Measurements from ENCODE around the gene CRYBA4. TPM values are rescaled to one million over a fixed set of nuclear protein-coding genes. Genes with fewer than 3 reads are reported as not detected.

CRYBA4 gene
- total RNA-seq, 4 donors from 2014 or later = not detected

DNA sequence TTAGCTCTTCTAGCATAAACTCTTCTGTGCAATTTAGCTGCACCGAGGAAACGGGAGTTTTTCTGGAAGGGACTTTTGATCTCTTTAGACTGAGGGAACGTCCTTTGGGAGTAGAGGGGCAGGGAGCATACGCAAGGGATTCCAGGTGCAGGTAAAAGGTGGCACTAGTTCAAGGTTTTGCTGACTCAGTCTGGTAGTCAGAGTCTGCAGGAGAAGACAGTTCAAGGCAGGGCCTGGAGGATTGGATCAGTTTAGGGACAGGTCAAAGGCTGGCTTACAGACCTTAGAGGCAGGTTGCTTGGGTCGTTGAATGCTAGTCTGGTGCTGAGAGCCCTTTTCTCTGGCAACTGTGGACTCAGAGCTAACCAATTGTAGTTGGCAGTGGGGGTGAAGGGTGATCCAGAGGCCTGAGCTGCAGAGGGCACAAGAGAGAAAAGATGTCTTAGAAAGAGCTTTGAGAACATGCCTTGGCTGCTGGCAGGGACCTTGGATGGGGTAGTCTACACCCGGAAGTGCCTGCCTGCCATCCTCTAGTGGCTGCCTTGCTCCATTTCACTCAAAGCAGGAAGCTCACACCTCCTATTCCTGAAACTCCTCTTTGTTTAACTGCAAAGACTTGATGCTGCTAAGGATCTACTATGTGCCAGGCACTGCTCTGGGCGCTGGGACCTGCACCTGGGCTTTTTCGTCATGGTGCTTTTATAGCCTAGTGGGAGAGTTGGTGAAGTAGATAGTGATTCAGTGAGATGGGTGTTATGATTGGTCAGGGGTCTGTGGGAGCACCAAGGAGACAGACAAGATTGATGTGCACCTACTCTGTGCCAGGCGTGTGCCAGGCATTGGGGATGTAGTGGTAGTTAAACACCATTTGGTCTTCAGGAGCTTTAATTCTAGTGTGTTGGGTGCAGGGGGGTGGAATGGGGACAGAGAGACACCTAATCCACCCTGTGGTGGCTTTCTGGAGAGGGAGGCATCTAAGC lies 52.7 kb downstream of the CRYBA4 start:
- Histone ChIP-seq H3K36me3 (no peaks in the 10 kb centered on the region), H3K27ac (peak overlapping the region; percentile 96), H3K4me1 (peaks cover 44% of the 10 kb centered on the region), H3K4me3 (peak overlapping the region; percentile 82), H3K9me3 (no peaks in the 10 kb centered on the region), H3K27me3 (no peaks in the 10 kb centered on the region)
- no peak for DNase-seq (ENCODE audit: low spot score in 2 of 2)
- TF ChIP-seq POLR2A (IDR thresholded peaks at IDR 0.05) (no peak), POLR2AphosphoS5 (IDR thresholded peaks at IDR 0.05) (no peak), EP300 (IDR thresholded peaks at IDR 0.05) (no peak)
- TF ChIP-seq, protein P1, sequence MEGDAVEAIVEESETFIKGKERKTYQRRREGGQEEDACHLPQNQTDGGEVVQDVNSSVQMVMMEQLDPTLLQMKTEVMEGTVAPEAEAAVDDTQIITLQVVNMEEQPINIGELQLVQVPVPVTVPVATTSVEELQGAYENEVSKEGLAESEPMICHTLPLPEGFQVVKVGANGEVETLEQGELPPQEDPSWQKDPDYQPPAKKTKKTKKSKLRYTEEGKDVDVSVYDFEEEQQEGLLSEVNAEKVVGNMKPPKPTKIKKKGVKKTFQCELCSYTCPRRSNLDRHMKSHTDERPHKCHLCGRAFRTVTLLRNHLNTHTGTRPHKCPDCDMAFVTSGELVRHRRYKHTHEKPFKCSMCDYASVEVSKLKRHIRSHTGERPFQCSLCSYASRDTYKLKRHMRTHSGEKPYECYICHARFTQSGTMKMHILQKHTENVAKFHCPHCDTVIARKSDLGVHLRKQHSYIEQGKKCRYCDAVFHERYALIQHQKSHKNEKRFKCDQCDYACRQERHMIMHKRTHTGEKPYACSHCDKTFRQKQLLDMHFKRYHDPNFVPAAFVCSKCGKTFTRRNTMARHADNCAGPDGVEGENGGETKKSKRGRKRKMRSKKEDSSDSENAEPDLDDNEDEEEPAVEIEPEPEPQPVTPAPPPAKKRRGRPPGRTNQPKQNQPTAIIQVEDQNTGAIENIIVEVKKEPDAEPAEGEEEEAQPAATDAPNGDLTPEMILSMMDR (IDR thresholded peaks at IDR 0.05) = no peak
- 66% methylated on average over 9 of the region's 9 CpGs for WGBS

DNA sequence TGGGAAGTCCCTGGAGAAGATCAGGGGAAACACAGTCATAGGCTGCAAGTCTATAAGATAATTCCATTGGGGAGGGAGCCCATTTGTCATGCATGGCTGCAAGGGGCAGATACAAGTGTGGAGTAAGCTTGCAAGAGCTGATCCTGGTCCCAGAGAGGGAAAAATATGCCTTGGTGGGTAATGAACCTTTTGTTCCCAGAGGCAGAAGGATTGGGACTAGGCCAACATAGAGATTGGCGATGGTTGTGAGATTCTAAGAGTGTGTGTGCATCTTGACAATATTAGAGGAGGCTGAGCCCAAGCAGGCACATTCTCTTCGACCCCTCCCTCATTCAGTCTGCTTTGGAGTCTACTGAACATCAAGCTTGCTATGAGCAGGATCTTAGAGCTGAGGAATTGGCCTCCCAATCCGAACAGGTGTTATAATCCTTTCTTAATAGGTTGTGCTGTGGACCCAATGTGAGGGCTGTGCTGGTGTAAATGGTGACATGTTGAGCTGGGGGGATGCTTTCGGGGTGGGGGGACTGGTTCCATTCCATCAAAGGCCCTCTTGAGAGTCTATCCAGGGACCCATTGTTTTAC lies 54.0 kb downstream of the CRYBA4 start:
- Histone ChIP-seq H3K27ac (no peak overlapping the region), H3K4me1 (peaks cover 43% of the 10 kb centered on the region), H3K36me3 (peaks cover 4% of the 10 kb centered on the region), H3K4me3 (no peak overlapping the region), H3K9me3 (no peaks in the 10 kb centered on the region), H3K27me3 (no peaks in the 10 kb centered on the region)
- DNase-seq (ENCODE audit: low spot score in 2 of 2) = no peak
- TF ChIP-seq POLR2AphosphoS5 (IDR thresholded peaks at IDR 0.05) = no peak
- no peak for TF ChIP-seq EP300 (IDR thresholded peaks at IDR 0.05)
- TF ChIP-seq, protein P1 (IDR thresholded peaks at IDR 0.05) = no peak
- TF ChIP-seq POLR2A (IDR thresholded peaks at IDR 0.05) = no peak
- 85% methylated on average over 4 of the region's 4 CpGs for WGBS

DNA sequence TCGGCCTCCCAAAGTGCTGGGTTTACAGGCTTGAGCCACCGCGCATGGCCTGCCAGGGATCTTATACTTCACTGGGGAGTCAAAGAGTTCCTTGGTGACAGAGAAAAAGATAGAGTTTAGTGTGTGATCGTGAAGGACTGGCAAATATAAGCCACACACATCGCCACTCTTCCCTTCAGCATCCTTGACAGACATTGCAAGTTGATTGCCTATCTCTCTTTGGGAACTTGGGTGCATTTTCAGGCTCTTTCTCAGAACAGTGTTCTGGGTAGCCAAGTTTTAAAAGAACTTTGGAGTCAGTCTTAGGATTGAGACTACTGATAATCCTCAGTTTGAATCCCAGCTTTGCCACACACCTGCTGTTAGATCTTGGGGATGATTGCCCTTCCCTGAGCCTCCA lies 55.5 kb downstream of the CRYBA4 start:
- no peak overlapping the region for H3K27ac ChIP-seq
- 89% methylated on average over 5 of the region's 5 CpGs for WGBS
- peaks cover 29% of the 10 kb centered on the region for H3K4me1 ChIP-seq
- no peak overlapping the region for H3K4me3 ChIP-seq
- no peak for DNase-seq (ENCODE audit: low spot score in 2 of 2)
- TF ChIP-seq, protein P1 (IDR thresholded peaks at IDR 0.05) = no peak
- TF ChIP-seq EP300 (IDR thresholded peaks at IDR 0.05) (no peak), POLR2A (IDR thresholded peaks at IDR 0.05) (no peak), POLR2AphosphoS5 (IDR thresholded peaks at IDR 0.05) (no peak)
- H3K36me3 ChIP-seq = peaks cover 18% of the 10 kb centered on the region
- H3K9me3 ChIP-seq = no peaks in the 10 kb centered on the region
- no peaks in the 10 kb centered on the region for H3K27me3 ChIP-seq

DNA sequence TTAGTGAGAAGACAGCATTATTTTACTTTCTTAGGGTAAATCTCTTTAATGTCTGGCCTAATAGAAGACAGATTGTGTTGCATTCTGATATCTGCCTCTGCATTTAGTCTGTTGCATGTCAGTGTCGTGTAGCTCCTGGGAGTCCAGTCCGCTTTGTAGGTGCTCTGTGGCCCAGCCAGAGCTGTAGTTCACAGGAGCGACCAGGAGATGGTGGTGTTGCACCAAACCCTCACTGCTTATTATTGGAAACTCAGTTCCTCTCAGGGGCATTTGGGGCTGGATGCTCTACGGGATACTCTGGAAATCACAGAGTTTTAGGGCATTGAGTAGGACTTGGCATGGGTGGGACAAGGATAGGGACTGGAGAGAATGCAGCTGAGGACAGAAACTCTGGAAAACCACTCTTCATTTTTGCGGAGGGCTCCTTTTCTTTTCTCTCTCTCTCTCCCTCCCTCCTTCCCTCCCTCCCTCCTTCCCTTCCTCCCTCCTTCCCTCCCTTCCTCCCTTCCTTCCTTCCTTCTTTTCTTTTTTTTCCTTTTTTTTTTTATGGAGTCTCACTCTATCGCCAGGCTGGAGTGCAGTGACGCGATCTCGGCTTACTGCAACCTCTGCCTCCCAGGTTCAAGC lies 57.4 kb downstream of the CRYBA4 start:
- no peaks in the 10 kb centered on the region for H3K27me3 ChIP-seq
- TF ChIP-seq, protein P1 (IDR thresholded peaks at IDR 0.05) = peak; percentile 73 to 94
- TF ChIP-seq EP300 (IDR thresholded peaks at IDR 0.05) = no peak
- H3K4me3 ChIP-seq = no peak overlapping the region
- DNase-seq (ENCODE audit: low spot score in 2 of 2) = peak in 1 of 2 donors; percentile 78
- peaks cover 25% of the 10 kb centered on the region for H3K36me3 ChIP-seq
- no peaks in the 10 kb centered on the region for H3K9me3 ChIP-seq
- H3K4me1 ChIP-seq = peaks cover 17% of the 10 kb centered on the region
- 45% methylated on average over 9 of the region's 9 CpGs for WGBS
- no peak overlapping the region for H3K27ac ChIP-seq

Other genes starting within 250 kb of the CRYBA4 start
- gene ASPHD2, start 192.7 kb upstream of the CRYBA4 start, total RNA-seq = 10 to 100 TPM in 2 of 4 donors, 1 to 10 TPM in 2; 2.7 to 28.0 (median 11.8) TPM
- 100 to 1,000 TPM in 1 of 4 donors, 10 to 100 TPM in 3; 46.5 to 152 (median 62.9) TPM for gene HPS4, start 138.2 kb upstream of the CRYBA4 start, total RNA-seq
- gene SRRD, start 138.1 kb upstream of the CRYBA4 start, total RNA-seq = 10 to 100 TPM; 11.2 to 16.3 (median 14.1) TPM
- gene TFIP11, start 109.5 kb upstream of the CRYBA4 start, total RNA-seq = 10 to 100 TPM; 35.3 to 46.3 (median 37.5) TPM
- gene TPST2, start 31.8 kb upstream of the CRYBA4 start, total RNA-seq = 10 to 100 TPM; 44.5 to 59.4 (median 51.9) TPM
- not detected for gene CRYBB1, start 3.9 kb upstream of the CRYBA4 start, total RNA-seq
- gene MIAT, start 35.6 kb downstream of the CRYBA4 start, total RNA-seq = 1 to 10 TPM in 2 of 4 donors, under 1 TPM in 2; 0.72 to 7.6 (median 1.1) TPM